EL (cell line): ENCODE results near the gene ADGRV1.
"Not testable (repeated sequence)": the region's sequence is repeated elsewhere in the genome, so short reads cannot be mapped to it uniquely, and the experiment has no call there.

Source experiments
- DNase-seq: peaks from one replicate; pipeline ENCODE4 v3.0.0-alpha.2; 2016

ADGRV1 gene

GRCh38 chr5:91007780-91008402 is 449.3 kb downstream of the ADGRV1 start:
- DNase-seq: no peak

- no peak for DNase-seq
Measured at GRCh38 chr5:91010090-91010489, 451.5 kb downstream of the ADGRV1 start.

- no peak for DNase-seq
Measured at GRCh38 chr5:91011029-91011428, 452.4 kb downstream of the ADGRV1 start.

- not testable (repeated sequence) for DNase-seq
Measured at GRCh38 chr5:91012867-91013266, 454.3 kb downstream of the ADGRV1 start.

- DNase-seq: no peak
Measured at GRCh38 chr5:91016322-91016721, 457.7 kb downstream of the ADGRV1 start.

- no peak for DNase-seq
Measured at GRCh38 chr5:91016954-91017700, 458.5 kb downstream of the ADGRV1 start.

GRCh38 chr5:91018200-91018599 is 459.6 kb downstream of the ADGRV1 start:
- DNase-seq: no peak

GRCh38 chr5:91018712-91019371 is 460.2 kb downstream of the ADGRV1 start:
- no peak for DNase-seq

GRCh38 chr5:91020065-91020800 is 461.6 kb downstream of the ADGRV1 start:
- no peak for DNase-seq

GRCh38 chr5:91022518-91022917 is 463.9 kb downstream of the ADGRV1 start:
- DNase-seq: no peak

- DNase-seq: no peak
Measured at GRCh38 chr5:91024206-91024605, 465.6 kb downstream of the ADGRV1 start.

- DNase-seq: no peak
Measured at GRCh38 chr5:91024727-91025126, 466.1 kb downstream of the ADGRV1 start.

- no peak for DNase-seq
Measured at GRCh38 chr5:91025449-91025848, 466.9 kb downstream of the ADGRV1 start.

GRCh38 chr5:91025956-91026355 is 467.4 kb downstream of the ADGRV1 start:
- no peak for DNase-seq

- no peak for DNase-seq
Measured at GRCh38 chr5:91026466-91026865, 467.9 kb downstream of the ADGRV1 start.

GRCh38 chr5:91027405-91028139 is 469.0 kb downstream of the ADGRV1 start:
- DNase-seq: no peak

GRCh38 chr5:91028499-91028956 is 469.9 kb downstream of the ADGRV1 start:
- DNase-seq: no peak

- DNase-seq: no peak
Measured at GRCh38 chr5:91030521-91031401, 472.2 kb downstream of the ADGRV1 start.

- no peak for DNase-seq
Measured at GRCh38 chr5:91031402-91031752, 472.8 kb downstream of the ADGRV1 start.

GRCh38 chr5:91032125-91032524 is 473.5 kb downstream of the ADGRV1 start:
- no peak for DNase-seq

- DNase-seq: no peak
Measured at GRCh38 chr5:91033370-91033769, 474.8 kb downstream of the ADGRV1 start.
